GM12878 (cell line): ENCODE data around the gene JADE2. TPM values are rescaled to one million over a fixed set of nuclear protein-coding genes. Genes with fewer than 3 reads are reported as not detected.
A peak's percentile ranks its signal among the peaks of the same experiment; 100 is the strongest.

Source experiments
- ATAC-seq: fragments of 200-7000 bp; cut with Tn5 transposase; 3 replicates; pipeline ENCODE4 v1.9.1; 2020; ENCODE audit warnings: mild to moderate bottlenecking, moderate library complexity
- BruUV-seq: library from RNA; stranded (reverse); fragments of 400-500 nt; replicated peaks from 2 replicates; lab custom pipeline; 2021; lab: Mats Ljungman, UMichigan
- CTCF ChIA-PET: fragments of 300-600 bp; sonication (Branson Sonifier 250); formaldehyde crosslinking; extraction: SDS; loops from one replicate; lab custom pipeline; 2021; ENCODE audit warnings: inconsistent platforms; lab: Yijun Ruan, JAX
- POLR2A ChIA-PET: fragments of 350-600 bp; formaldehyde crosslinking; extraction: SDS; loops from one replicate; lab custom pipeline; 2021; ENCODE audit warnings: inconsistent platforms; lab: Charles Lee
- RAD21 ChIA-PET: fragments of 300-600 bp; sonication (Branson Sonifier 250); formaldehyde crosslinking; loops from one replicate; lab custom pipeline; 2023; ENCODE audit warnings: antibody characterized with exemption; ENCODE audit not compliant: unreplicated experiment; lab: Charles Lee
- SMC1A ChIA-PET: fragments of 300-600 bp; sonication (Branson Sonifier 250); formaldehyde crosslinking; loops from one replicate; lab custom pipeline; 2023; ENCODE audit not compliant: unreplicated experiment, uncharacterized antibody; lab: Charles Lee
- DNase-seq: peaks from one replicate; pipeline ENCODE4 v3.0.0-alpha.2; 2011; ENCODE audit warnings: low read depth, low spot score
- FAIRE-seq: peaks from 3 replicates; lab custom pipeline; 2011; peaks lifted over from hg19 to GRCh38; lab: Jason Lieb, UNC
- H2AFZ ChIP-seq: 2 replicates; pipeline ENCODE4 v1.6.0; 2011; ENCODE audit warnings: low read depth, low read length, control low read depth; ENCODE audit not compliant: control insufficient read depth
- H3K27ac ChIP-seq: 2 replicates; pipeline ENCODE4 v1.5.1; 2011; ENCODE audit warnings: control low read depth; ENCODE audit not compliant: control insufficient read depth, insufficient read depth
- H3K27me3 ChIP-seq, 2 experiments: replicated peaks in 1 of 2; 2 replicates each; pipeline versions ENCODE4 v1.6.0 to v1.6.1; 2011; ENCODE audit warnings: low read length in 1 of 2; ENCODE audit not compliant: control insufficient read depth in 2 of 2, insufficient read depth in 2 of 2
- H3K36me3 ChIP-seq, 2 experiments: 2 replicates each; pipeline ENCODE4 v1.5.1; 2011; ENCODE audit warnings: low read length in 1 of 2; ENCODE audit not compliant: control insufficient read depth in 2 of 2, insufficient read depth in 2 of 2
- H3K4me1 ChIP-seq: 2 replicates; pipeline ENCODE4 v1.6.1; 2011; ENCODE audit warnings: mild to moderate bottlenecking, low read length, moderate library complexity, mixed read lengths; ENCODE audit not compliant: control insufficient read depth, insufficient read depth
- H3K4me2 ChIP-seq: 2 replicates; pipeline ENCODE4 v1.6.0; 2011; ENCODE audit warnings: control low read depth; ENCODE audit not compliant: control insufficient read depth, insufficient read depth
- H3K4me3 ChIP-seq: fragments of 200-600 bp; sonication (generic); 2 replicates; pipeline ENCODE4 v1.5.1; 2016
- H3K79me2 ChIP-seq: 2 replicates; pipeline ENCODE4 v1.6.0; 2011; ENCODE audit warnings: low read length; ENCODE audit not compliant: control insufficient read depth, insufficient read depth
- H3K9ac ChIP-seq: 2 replicates; pipeline ENCODE4 v1.8.0; 2011; ENCODE audit warnings: low read length, control low read depth, mixed read lengths; ENCODE audit not compliant: control insufficient read depth, insufficient read depth
- H3K9me3 ChIP-seq: replicated peaks from 3 replicates; pipeline ENCODE4 v1.5.1; 2011; ENCODE audit warnings: mild to moderate bottlenecking, low read length; ENCODE audit not compliant: control insufficient read depth, insufficient read depth
- H4K20me1 ChIP-seq: 2 replicates; pipeline ENCODE4 v1.6.0; 2011; ENCODE audit not compliant: control insufficient read depth, insufficient read depth
- ATF3 ChIP-seq: IDR thresholded peaks from 2 replicates; pipeline ENCODE4 v1.6.1; 2011; ENCODE audit warnings: low read depth, mild to moderate bottlenecking, low read length, moderate library complexity, borderline replicate concordance; ENCODE audit errors: extremely low read depth
- BHLHE40 ChIP-seq, 2 experiments: fragments of 450-650 bp in 1 of 2; IDR thresholded peaks; 2 replicates each; pipeline ENCODE4 v1.6.1; 2011 to 2017; ENCODE audit warnings: low read depth in 2 of 2, borderline replicate concordance in 1 of 2, improper control_type of control experiment in 1 of 2, low read length in 1 of 2, mild to moderate bottlenecking in 1 of 2
- DPF2 ChIP-seq: fragments of 450-650 bp; IDR thresholded peaks from 2 replicates; pipeline ENCODE4 v1.6.1; 2017; ENCODE audit warnings: mild to moderate bottlenecking
- EED ChIP-seq: sonication (generic); IDR thresholded peaks from 2 replicates; pipeline ENCODE4 v1.6.1; 2016; ENCODE audit warnings: antibody characterized with exemption, low read depth
- FOXM1 ChIP-seq: IDR thresholded peaks from 2 replicates; pipeline ENCODE4 v1.6.1; 2012; ENCODE audit warnings: low read depth, mild to moderate bottlenecking, inconsistent platforms, low read length, moderate library complexity
- IKZF1 ChIP-seq: fragments of 450-650 bp; conservative IDR thresholded peaks from 2 replicates; pipeline ENCODE4 v1.6.1; 2017; ENCODE audit warnings: antibody characterized with exemption, mild to moderate bottlenecking
- MTA3 ChIP-seq: IDR thresholded peaks from 2 replicates; pipeline ENCODE4 v1.6.1; 2012; ENCODE audit warnings: low read length, inconsistent platforms, borderline replicate concordance
- POU2F2 ChIP-seq: IDR thresholded peaks from 3 replicates; pipeline ENCODE4 v1.6.1; 2011; ENCODE audit warnings: low read depth, mild to moderate bottlenecking, low read length, borderline replicate concordance
- RAD51 ChIP-seq: fragments of 450-650 bp; IDR thresholded peaks from 2 replicates; pipeline ENCODE4 v1.6.1; 2016; ENCODE audit warnings: moderate library complexity, mild to moderate bottlenecking, inconsistent platforms
- RELA ChIP-seq: fragments of 450-650 bp; IDR thresholded peaks from 2 replicates; pipeline ENCODE4 v1.8.0; 2014; ENCODE audit warnings: borderline replicate concordance; ENCODE audit not compliant: partially characterized antibody
- RELB ChIP-seq: fragments of 450-650 bp; IDR thresholded peaks from 2 replicates; pipeline ENCODE4 v1.6.1; 2017; ENCODE audit warnings: low read depth, mild to moderate bottlenecking, moderate library complexity
- RUNX3 ChIP-seq: IDR thresholded peaks from 2 replicates; pipeline ENCODE4 v1.6.1; 2012; ENCODE audit warnings: low read length, inconsistent platforms
- SP1 ChIP-seq: IDR thresholded peaks from one replicate; pipeline ENCODE4 v1.6.1; 2011; ENCODE audit warnings: low read depth, low read length
- ZNF687 ChIP-seq: fragments of 450-650 bp; IDR thresholded peaks from 2 replicates; pipeline ENCODE4 v1.6.1; 2017; ENCODE audit warnings: mild to moderate bottlenecking, moderate library complexity
- WGBS: methylation state at CpG from one replicate; pipeline ENCODE4 v1.1.6; 2016; ENCODE audit warnings: low lambda C conversion rate; ENCODE audit not compliant: insufficient replicate concordance, insufficient coverage; ENCODE audit errors: missing lambda C conversion rate; 5-methylcytosine and 5-hydroxymethylcytosine counted together
- in situ Hi-C: fragments of 300-500 bp; cut with MboI; formaldehyde crosslinking; loops from 9 replicates; pipeline ENCODE4 v1.14.3; 2018; ENCODE audit warnings: mixed read lengths
- intact Hi-C: fragments of 100-400 bp; cut with micrococcal nuclease; formaldehyde crosslinking; loops from one replicate; pipeline ENCODE4 v1.14.2; 2022; ENCODE audit not compliant: unreplicated experiment
- polyA plus RNA-seq, 11 experiments: library from polyadenylated mRNA; depleted of rRNA in 4 of 11; unstranded in 6 of 11; stranded (reverse) in 5 of 11; fragments of >200 nt; fragmentation: Nextera tagmentation in 4 of 11; fragmentation: Illumina TruSeq in 1 of 11; extraction: Ambion mirVana in 4 of 11; extraction: Trizol in 1 of 11; gene quantifications; 1 replicate in 1 of 11; 2 replicates in 10 of 11; pipeline versions ENCODE4 v1.2.1 to v1.2.3, GENCODE V29; 2011 to 2016; ENCODE audit warnings: inconsistent platforms in 2 of 11, missing spikeins in 2 of 11, low read depth in 1 of 11
- total RNA-seq, 4 experiments: library from RNA; depleted of rRNA in 3 of 4; stranded (reverse); fragments of >200 nt in 3 of 4; fragmentation: Illumina TruSeq in 1 of 4; extraction: Trizol in 1 of 4; gene quantifications; 2 replicates each; pipeline versions ENCODE4 v1.2.1 to v1.2.3, GENCODE V29; 2013 to 2021

The JADE2 gene
- total and polyA plus RNA-seq, 10 of the 15 experiments (the other 5 are each of a cell fraction or from before 2014, with no cell fraction given) = 1.5 to 67.0 (median 22.4) TPM

- TF ChIP-seq ATF3 (no peak), FOXM1 (no peak), RELA (no peak), MTA3 (0 out of 2 replicates have a peak, but pooled peaks have one; percentile 1)
- TF ChIP-seq, all 136 proteins: peak for 3
These were observed 24.2 kb downstream of the JADE2 start (continued) for GRCh38 chr5:134549714-134550113.

- DNase-seq (no peak), FAIRE-seq (peak; percentile 72), ATAC-seq (peak; percentile 5; the same call in 2 of the 3 replicates)
- H3K27ac ChIP-seq = peak overlapping the region; percentile 52
- H3K27me3 ChIP-seq = no peaks in the 10 kb centered on the region
- H3K4me2 ChIP-seq = peak overlapping the region; percentile 23
- H3K4me1 ChIP-seq = peaks cover 75% of the 10 kb centered on the region
- ChIA-PET SMC1A (interaction anchor here (0.6 to 1.4 kb wide), 4 partner anchors 9 to 304 kb away, joined by 3 to 5 read pairs (median 3); no protein-coding TSS in a partner anchor), POLR2A (interaction anchor here (0.6 to 1.4 kb wide), 5 partner anchors 9 to 690 kb away, joined by 3 to 7 read pairs (median 4); no protein-coding TSS in a partner anchor), RAD21 (interaction anchor here (0.9 to 2.1 kb wide), 2 partner anchors 9 to 23 kb away, joined by 4 to 10 read pairs; no protein-coding TSS in a partner anchor), CTCF (interaction anchor here (0.6 to 1.9 kb wide), 4 partner anchors 14 to 122 kb away, joined by 4 to 7 read pairs (median 4); no protein-coding TSS in a partner anchor)
- BruUV-seq = no TSS peak
- peaks cover 10 to 11% of the 10 kb centered on the region in 2 experiments for H3K36me3 ChIP-seq
- WGBS = 16% methylated on average over 13 of the region's 13 CpGs
- intact Hi-C loops = no loop called here
- H3K79me2 ChIP-seq = peaks cover 60% of the 10 kb centered on the region
- no peaks in the 10 kb centered on the region for H3K9me3 ChIP-seq
- no peak overlapping the region for H2AFZ ChIP-seq
- H3K4me3 ChIP-seq = peak overlapping the region; percentile 24; the same call in 1 of the 2 replicates
- in situ Hi-C loops = no loop called here
- H4K20me1 ChIP-seq = no peaks in the 10 kb centered on the region
- peak overlapping the region; percentile 28 for H3K9ac ChIP-seq
- TF ChIP-seq EED (peak; percentile 14; the same call in 1 of the 2 replicates), DPF2 (no peak), ZNF687 (peak; percentile 26; the same call in 1 of the 2 replicates), RELB (0 out of 2 replicates have a peak, but pooled peaks have one; percentile 31), RUNX3 (peak; percentile 17; the same call in 1 of the 2 replicates), POU2F2 (peak; percentile 90; the same call in 2 of the 3 replicates), RAD51 (peak; percentile 70), SP1 (no peak), IKZF1 (peak; percentile 26), BHLHE40 (IDR thresholded peaks at IDR 0.05; ENCODE audit: borderline replicate concordance in 1 of 2, low read depth in 2 of 2, low read length in 1 of 2) (peak in 1 of 2 experiments; percentile 24; a peak in 1 of 4 replicates)
These were observed 25.1 kb downstream of the JADE2 start for GRCh38 chr5:134550271-134551214.
